ENCODE measurements around the gene DHH. TPM values are rescaled to one million over a fixed set of nuclear protein-coding genes. Genes with fewer than 3 reads are reported as not detected.
A peak's percentile ranks its signal among the peaks of the same experiment; 100 is the strongest.

DHH gene
- total RNA-seq, 1 donor from 2014 or later: 1.5 TPM

GRCh38 chr12:49108958-49109404, 14.4 kb upstream of the DHH start:
- H3K4me1 ChIP-seq: peaks cover 63% of the 10 kb centered on the region
- TF ChIP-seq, protein P1, sequence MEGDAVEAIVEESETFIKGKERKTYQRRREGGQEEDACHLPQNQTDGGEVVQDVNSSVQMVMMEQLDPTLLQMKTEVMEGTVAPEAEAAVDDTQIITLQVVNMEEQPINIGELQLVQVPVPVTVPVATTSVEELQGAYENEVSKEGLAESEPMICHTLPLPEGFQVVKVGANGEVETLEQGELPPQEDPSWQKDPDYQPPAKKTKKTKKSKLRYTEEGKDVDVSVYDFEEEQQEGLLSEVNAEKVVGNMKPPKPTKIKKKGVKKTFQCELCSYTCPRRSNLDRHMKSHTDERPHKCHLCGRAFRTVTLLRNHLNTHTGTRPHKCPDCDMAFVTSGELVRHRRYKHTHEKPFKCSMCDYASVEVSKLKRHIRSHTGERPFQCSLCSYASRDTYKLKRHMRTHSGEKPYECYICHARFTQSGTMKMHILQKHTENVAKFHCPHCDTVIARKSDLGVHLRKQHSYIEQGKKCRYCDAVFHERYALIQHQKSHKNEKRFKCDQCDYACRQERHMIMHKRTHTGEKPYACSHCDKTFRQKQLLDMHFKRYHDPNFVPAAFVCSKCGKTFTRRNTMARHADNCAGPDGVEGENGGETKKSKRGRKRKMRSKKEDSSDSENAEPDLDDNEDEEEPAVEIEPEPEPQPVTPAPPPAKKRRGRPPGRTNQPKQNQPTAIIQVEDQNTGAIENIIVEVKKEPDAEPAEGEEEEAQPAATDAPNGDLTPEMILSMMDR (IDR thresholded peaks at IDR 0.05): no peak
- peak; percentile 43 to 81 for TF ChIP-seq POLR2AphosphoS5 (IDR thresholded peaks at IDR 0.05; ENCODE audit: insufficient read depth in 1 of 2, low read depth in 1 of 2)
- H3K27ac ChIP-seq: peak overlapping the region; percentile 98
- peaks cover 0 to 11% of the 10 kb centered on the region in 2 donors for H3K36me3 ChIP-seq
- intact Hi-C loops (cut with DNase I): no loop called here
- peak in 1 of 2 donors; percentile 96 for DNase-seq (ENCODE audit: extremely low spot score in 2 of 2)
- no peaks in the 10 kb centered on the region for H3K27me3 ChIP-seq
- no peaks in the 10 kb centered on the region for H3K9me3 ChIP-seq
- peak overlapping the region; percentile 91 to 92 for H3K4me3 ChIP-seq

GRCh38 chr12:49105504-49106084, 11.0 kb upstream of the DHH start:
- H3K4me1 ChIP-seq: peaks cover 56% of the 10 kb centered on the region
- no peaks in the 10 kb centered on the region for H3K9me3 ChIP-seq
- no peak for DNase-seq (ENCODE audit: extremely low spot score in 2 of 2)
- H3K36me3 ChIP-seq: peaks cover 0 to 43% of the 10 kb centered on the region in 2 donors
- H3K4me3 ChIP-seq: no peak overlapping the region
- intact Hi-C loops (cut with DNase I): loop anchor here (2.0 kb wide), 1 partner anchor 17 kb away; no protein-coding TSS in a partner anchor
- peak overlapping the region; percentile 7 for H3K27ac ChIP-seq
- TF ChIP-seq POLR2AphosphoS5 (IDR thresholded peaks at IDR 0.05; ENCODE audit: insufficient read depth in 1 of 2, low read depth in 1 of 2) (peak; percentile 23 to 25), POLR2A (IDR thresholded peaks at IDR 0.05) (no peak)
- no peaks in the 10 kb centered on the region for H3K27me3 ChIP-seq

- TF ChIP-seq POLR2AphosphoS5 (IDR thresholded peaks at IDR 0.05; ENCODE audit: insufficient read depth in 1 of 2, low read depth in 1 of 2): no peak
- H3K27ac ChIP-seq: no peak overlapping the region
- DNase-seq (ENCODE audit: extremely low spot score in 2 of 2): no peak
- H3K36me3 ChIP-seq: peaks cover 0 to 50% of the 10 kb centered on the region in 2 donors
- H3K4me3 ChIP-seq: no peak overlapping the region
- H3K27me3 ChIP-seq: no peaks in the 10 kb centered on the region
- H3K4me1 ChIP-seq: peaks cover 55% of the 10 kb centered on the region
- H3K9me3 ChIP-seq: no peaks in the 10 kb centered on the region
- intact Hi-C loops (cut with DNase I): loop anchor here (2.0 kb wide), 1 partner anchor 18 kb away; no protein-coding TSS in a partner anchor
Observed at GRCh38 chr12:49104822-49105221, 10.2 kb upstream of the DHH start.

- no peak overlapping the region for H3K4me3 ChIP-seq
- no peak overlapping the region for H3K27ac ChIP-seq
- peaks cover 10% of the 10 kb centered on the region for H3K4me1 ChIP-seq
- peaks cover 3 to 77% of the 10 kb centered on the region in 2 donors for H3K36me3 ChIP-seq
- no peaks in the 10 kb centered on the region for H3K9me3 ChIP-seq
- no peak for TF ChIP-seq POLR2AphosphoS5 (IDR thresholded peaks at IDR 0.05; ENCODE audit: insufficient read depth in 1 of 2, low read depth in 1 of 2)
- TF ChIP-seq, protein P1 (IDR thresholded peaks at IDR 0.05): no peak
- no peak for DNase-seq (ENCODE audit: extremely low spot score in 2 of 2)
- intact Hi-C loops (cut with DNase I): no loop called here
- H3K27me3 ChIP-seq: no peaks in the 10 kb centered on the region
Observed at GRCh38 chr12:49100380-49100779, 5.8 kb upstream of the DHH start.

GRCh38 chr12:49098703-49099102, 4.1 kb upstream of the DHH start:
- Histone ChIP-seq H3K27me3 (no peaks in the 10 kb centered on the region), H3K27ac (no peak overlapping the region), H3K4me3 (no peak overlapping the region), H3K4me1 (peaks cover 14% of the 10 kb centered on the region), H3K36me3 (peaks cover 3 to 64% of the 10 kb centered on the region in 2 donors), H3K9me3 (no peaks in the 10 kb centered on the region)
- intact Hi-C loops (cut with DNase I): loop anchor here (10.0 kb wide), 1 partner anchor 136 kb away; no protein-coding TSS in a partner anchor
- TF ChIP-seq POLR2AphosphoS5 (IDR thresholded peaks at IDR 0.05; ENCODE audit: insufficient read depth in 1 of 2, low read depth in 1 of 2) (no peak), POLR2A (IDR thresholded peaks at IDR 0.05) (no peak)
- TF ChIP-seq, protein P1 (IDR thresholded peaks at IDR 0.05): no peak
- DNase-seq (ENCODE audit: extremely low spot score in 2 of 2): no peak

- Histone ChIP-seq H3K9me3 (no peaks in the 10 kb centered on the region), H3K36me3 (peaks cover 3 to 57% of the 10 kb centered on the region in 2 donors), H3K27ac (no peak overlapping the region), H3K4me3 (no peak overlapping the region), H3K27me3 (no peaks in the 10 kb centered on the region), H3K4me1 (peaks cover 21% of the 10 kb centered on the region)
- intact Hi-C loops (cut with DNase I): loop anchor here (10.0 kb wide), 1 partner anchor 137 kb away; no protein-coding TSS in a partner anchor
- no peak for DNase-seq (ENCODE audit: extremely low spot score in 2 of 2)
- no peak for TF ChIP-seq POLR2A (IDR thresholded peaks at IDR 0.05)
- TF ChIP-seq POLR2AphosphoS5 (IDR thresholded peaks at IDR 0.05; ENCODE audit: insufficient read depth in 1 of 2, low read depth in 1 of 2): no peak
- TF ChIP-seq, protein P1 (IDR thresholded peaks at IDR 0.05): peak; percentile 36 to 64 (median 55)
Observed at GRCh38 chr12:49098035-49098451, 3.4 kb upstream of the DHH start.

Measured in vagina (tissue), 2 donors.